ENCODE measurements around the gene APOL4.
"Not testable (repeated sequence)": the region's sequence is repeated elsewhere in the genome, so short reads cannot be mapped to it uniquely, and the experiment has no call there.

APOL4 gene

DNA sequence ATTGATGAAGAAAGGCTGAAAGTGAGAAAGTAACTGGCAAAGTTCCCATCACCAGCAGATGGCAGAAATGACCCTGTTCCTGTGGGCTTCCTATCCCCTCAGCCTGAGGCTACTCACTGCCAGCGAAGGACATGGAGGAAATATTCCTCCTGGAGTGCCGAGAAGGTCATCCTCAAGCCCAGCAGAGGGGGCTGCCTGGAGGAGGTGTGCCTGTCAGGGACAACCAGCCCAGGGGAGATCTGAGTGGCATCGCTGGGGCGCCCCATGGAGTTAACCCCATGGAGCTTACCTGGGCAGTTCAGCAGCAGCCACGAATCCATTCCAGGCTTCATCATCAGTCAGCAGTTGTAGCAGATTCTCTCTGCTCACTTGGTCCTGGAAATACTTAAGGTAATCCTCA is 29.4 kb upstream of the APOL4 start:
- not testable (repeated sequence) for DNase-seq (ENCODE audit: low spot score)

DNA sequence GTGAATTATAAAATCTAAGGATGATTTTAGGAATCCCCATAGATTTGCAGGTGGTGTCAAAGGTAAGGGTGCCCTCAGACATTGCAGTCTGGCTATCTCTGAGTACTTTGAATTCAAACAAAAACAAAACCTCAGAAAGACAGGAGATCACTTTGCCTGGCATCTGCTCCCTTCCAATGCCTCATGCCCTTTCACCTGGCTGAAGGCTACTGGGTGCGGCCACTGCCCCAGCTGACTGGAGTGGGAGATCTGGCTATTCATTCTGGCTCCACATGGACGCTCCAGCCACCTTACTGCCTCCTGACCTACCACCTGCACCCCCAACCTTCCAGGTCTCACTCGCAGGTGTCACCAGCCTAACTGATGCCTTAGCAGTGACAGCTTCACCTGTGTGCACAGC is 28.0 kb upstream of the APOL4 start:
- DNase-seq (ENCODE audit: low spot score) = not testable (repeated sequence)

DNA sequence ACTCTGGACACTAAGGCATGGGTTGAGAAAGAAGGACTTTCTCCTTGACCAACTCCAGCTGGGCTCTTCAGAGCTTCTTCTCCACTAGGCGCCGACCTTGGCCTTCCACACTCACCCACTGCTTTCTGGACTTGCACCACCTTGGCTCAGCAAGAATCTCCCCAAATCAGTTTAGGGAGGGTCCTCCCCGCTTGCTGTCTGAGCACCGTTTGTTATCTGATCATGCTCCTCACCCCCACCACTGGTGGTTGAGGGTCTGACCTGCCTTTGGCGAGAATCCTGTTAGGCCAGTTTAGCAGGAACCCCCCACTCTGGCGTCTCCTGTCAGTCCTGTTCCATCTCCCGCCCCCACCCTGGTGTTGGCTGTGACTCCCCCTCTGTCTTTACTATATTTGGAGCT is 27.3 kb upstream of the APOL4 start:
- DNase-seq (ENCODE audit: low spot score) = no peak

- not testable (repeated sequence) for DNase-seq (ENCODE audit: low spot score)
Observed at GRCh38 chr22:36228369-36228768, 26.8 kb upstream of the APOL4 start.

GRCh38 chr22:36227806-36228205 is 26.2 kb upstream of the APOL4 start:
- DNase-seq (ENCODE audit: low spot score) = no peak

- DNase-seq (ENCODE audit: low spot score) = no peak
Observed at GRCh38 chr22:36227396-36227795, 25.8 kb upstream of the APOL4 start.

DNA sequence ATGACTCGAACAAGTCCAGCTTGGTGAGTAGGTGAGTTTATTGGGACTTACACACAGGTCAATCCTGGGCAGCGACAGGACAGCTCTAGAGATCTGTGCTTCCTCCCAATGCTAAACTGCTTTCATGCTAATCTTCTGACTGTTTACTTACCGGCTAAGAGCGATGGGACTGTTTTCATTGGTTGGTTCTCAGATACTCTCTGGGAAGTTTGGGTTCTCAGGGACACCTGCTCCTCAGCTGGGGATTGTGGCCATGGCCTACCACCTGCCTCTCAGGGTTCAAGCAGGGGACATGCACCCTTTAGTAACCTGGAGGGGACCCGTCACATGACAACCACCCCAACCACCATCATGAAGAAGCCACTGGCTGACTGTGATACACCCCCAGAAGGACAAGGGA is 24.6 kb upstream of the APOL4 start:
- DNase-seq (ENCODE audit: low spot score) = no peak

DNA sequence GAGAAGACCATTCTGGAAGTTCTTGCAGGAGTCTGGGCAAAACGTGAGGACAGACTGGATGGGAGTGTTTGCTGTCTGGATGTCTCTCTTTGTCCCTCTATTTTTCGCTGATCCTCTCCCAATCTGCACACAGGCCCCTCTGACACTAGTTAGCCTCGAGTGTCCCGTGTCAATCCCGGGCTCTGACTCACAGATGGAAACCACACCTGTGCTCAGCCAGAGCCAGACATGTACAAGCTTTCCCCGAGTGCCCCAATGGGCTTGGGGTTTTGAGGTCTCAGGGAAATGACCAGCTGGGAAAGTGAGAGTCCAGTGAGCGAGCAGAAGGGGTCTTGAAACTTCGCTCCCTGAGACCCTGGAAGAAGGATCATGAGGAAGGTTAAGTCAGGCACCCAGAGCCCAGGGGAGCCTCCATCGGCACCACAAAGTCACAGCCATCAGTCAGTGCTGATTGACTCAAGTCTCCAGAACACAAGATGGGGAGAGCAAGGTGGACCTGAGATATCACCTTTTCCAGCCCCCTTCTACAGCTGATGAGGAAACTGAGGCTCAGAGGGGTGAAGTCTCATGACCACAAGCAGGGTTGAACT is 23.8 kb upstream of the APOL4 start:
- no peak for DNase-seq (ENCODE audit: low spot score)

DNA sequence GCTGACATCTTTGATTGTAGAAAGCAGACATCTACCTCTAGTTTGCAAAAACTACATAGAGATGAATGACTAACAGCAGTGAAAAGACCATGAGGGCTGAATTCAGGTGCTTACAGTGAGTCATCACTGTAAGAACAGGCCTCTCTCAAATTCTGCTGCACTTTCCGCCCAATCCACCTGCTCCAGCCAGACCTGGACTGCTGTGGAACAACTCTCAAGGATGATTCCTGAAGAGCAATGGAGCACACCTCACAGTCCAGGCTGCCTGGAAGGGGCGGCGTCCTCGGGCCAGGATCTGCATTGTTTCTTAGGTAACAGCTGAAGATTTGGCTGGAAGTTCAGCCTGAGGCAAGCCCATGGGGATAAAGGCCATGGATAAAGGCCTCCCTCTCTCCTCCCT is 22.6 kb upstream of the APOL4 start:
- DNase-seq (ENCODE audit: low spot score) = no peak

DNA sequence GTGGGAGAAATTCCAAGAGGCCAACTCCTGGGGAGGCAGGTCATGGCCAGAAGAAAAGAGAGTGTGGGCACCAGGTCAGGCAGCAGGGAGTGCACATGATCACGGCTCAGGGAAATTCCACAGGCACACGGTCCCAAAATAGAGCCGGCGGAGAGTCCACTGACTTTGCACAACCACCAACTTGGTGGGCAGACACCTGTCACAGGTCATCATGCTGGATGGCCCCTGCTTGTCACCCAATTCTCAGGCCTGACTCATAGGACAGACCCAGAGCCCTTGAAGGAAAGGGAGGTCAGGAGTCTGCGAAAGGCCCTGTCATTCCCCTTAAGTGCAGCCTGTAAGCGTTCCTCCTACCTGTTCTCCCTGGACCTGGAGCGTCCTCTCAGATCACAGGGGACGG is 21.9 kb upstream of the APOL4 start:
- no peak for DNase-seq (ENCODE audit: low spot score)

GRCh38 chr22:36222887-36223450 is 21.4 kb upstream of the APOL4 start:
- DNase-seq (ENCODE audit: low spot score) = no peak

DNA sequence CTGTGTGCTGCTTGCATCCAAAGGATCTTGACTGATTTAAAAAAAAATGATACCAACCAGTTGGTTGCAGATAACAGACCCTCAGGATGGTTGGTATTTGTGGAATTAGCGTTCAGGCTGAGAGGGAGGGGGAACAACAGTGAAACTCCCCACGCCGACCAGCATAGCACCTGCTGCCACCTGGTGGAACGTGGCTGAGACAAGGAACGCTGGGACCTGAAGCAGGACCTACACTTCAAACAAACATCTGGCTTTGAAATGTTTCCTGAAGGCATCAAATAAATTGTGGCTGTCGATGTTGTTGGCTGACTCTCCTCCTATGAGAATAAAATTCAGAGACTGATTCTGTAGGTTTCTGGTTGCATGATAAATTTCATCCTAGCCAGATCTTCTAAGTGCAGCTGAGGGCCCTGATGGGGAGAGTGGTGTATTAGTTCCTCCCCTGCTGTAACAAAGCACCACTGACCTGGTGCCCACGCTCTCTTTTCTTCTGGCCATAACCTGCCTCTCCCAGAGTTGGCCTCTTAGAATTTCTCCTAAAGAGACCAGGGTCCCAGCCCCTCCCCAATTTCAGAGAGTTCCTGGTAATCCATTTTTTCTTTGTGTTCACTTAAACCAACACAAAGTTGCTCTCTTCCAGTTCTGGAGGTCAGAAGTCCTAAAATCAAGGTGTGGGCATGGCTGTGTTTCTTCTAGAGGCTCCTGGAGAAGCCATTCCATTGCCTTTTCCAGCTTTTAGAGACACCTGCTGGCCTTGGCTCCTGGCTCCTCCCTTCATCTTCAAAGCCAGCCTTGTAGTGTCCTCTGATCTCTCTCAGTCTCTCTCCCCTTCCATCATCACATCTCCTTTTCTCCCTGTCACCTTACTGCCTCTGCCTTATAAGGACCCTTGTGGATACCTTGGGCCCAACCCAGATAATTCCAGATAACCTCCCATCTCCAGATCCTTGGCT is 20.5 kb upstream of the APOL4 start:
- DNase-seq (ENCODE audit: low spot score) = peak; percentile 45

- DNase-seq (ENCODE audit: low spot score) = no peak
Observed at GRCh38 chr22:36220451-36220921, 18.9 kb upstream of the APOL4 start.

GRCh38 chr22:36218648-36219193 is 17.1 kb upstream of the APOL4 start:
- DNase-seq (ENCODE audit: low spot score) = no peak

DNA sequence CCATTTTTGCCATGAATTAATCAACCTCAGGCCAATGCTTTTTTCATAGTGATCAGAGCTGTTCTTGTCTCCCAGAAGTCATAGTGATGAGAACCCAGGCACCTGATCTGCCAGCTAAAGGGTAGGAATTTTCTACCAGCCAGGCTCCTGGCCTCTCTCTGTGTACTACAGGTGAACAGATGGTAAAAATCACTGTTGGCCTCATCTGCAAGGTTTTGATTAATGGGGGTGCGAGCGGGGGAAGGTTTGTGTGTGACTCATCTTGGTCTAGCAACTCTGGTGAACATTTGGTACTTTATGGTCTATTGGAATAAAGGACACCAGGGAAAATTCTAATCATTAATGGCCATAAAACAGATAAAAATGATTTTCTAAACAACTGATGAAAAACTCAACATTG is 14.4 kb upstream of the APOL4 start:
- no peak for DNase-seq (ENCODE audit: low spot score)

DNA sequence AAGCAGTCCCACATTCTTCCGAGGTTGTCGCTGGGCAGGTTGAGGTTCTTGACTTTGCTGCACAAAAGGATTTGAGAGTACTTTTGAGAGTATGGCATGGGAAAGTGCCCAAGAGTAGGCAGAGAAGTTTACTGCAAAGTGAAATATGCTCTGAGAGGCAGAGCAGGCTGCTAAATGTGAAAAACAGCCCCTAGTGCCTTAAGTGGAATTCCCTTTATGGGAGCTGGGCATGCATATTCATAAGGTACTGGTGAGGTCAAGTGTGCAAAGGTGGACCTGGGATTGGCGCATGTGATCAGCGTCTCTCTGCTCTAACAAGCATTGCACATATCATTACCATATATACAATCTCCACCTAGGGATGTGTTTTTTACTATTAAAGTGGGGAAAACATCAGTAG is 12.0 kb upstream of the APOL4 start:
- no peak for DNase-seq (ENCODE audit: low spot score)

DNA sequence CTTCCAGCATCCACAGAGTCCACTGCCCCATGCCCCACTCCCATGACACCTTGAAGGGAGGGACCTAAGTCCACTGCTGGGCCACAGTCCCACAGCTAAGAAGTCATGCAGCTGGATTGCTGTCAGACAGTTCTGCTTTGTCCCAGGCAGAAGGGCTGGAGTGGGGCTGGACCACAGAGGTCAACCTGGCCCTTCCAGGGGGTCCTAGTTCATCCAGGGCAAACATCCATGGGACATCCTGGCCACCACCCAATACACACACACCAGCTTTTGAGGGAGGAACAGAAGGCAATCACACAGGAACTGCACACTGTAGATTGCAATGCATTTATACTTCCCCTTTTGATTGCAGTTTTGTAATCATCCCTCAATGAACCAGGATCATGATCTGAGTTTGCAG is 11.3 kb upstream of the APOL4 start:
- no peak for DNase-seq (ENCODE audit: low spot score)

DNA sequence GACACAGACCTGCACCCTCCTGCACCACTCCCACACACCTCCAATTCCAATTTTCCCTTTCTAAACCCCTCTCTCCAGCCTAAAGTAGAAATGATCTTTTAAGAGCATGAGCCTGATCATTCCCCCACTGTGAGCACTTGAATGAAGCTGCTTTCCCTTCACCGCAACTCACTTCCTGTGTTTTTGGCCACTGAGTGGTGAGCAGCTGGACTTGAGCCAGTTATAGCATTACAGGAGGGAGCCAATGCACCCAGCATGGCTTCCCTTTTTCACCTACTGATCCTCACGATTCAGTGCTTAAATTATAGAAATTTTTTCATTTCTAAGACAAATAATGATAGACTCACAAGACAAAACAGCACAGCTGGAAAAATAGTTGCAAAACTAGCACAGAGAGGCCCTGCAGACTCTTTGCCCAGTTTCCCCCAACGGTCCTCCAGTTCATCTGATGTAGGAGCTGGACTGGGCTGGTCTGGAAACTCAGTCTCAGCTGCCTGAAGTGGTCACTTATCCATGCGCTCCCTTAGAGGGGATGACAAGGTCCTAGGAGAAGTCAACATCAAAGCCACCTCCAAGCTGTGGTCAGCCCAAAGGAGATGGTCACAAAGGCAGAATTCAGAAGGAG is 9.7 kb upstream of the APOL4 start:
- no peak for DNase-seq (ENCODE audit: low spot score)

- no peak for DNase-seq (ENCODE audit: low spot score)
Observed at GRCh38 chr22:36210224-36210623, 8.6 kb upstream of the APOL4 start.

GRCh38 chr22:36209488-36209908 is 7.9 kb upstream of the APOL4 start:
- DNase-seq (ENCODE audit: low spot score) = not testable (repeated sequence)

DNA sequence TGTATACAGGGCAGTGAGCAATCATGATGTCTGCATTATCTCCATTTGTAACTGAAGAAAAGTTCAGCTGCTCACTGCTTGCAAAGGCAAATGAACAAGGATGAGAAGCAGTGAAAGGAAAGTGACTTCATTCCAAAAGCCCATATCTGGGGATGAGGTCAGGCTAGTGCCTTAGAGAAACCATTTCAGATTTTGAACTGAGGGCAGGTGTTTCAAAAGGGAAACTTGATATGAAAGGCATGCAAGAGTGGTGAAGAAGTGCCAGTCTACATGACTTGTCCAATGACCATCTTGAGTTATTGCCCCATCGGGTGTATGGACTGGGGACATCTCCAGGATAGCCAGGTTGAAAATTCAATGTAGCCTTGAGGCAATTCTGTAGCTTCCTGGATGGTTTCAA is 7.3 kb upstream of the APOL4 start:
- DNase-seq (ENCODE audit: low spot score) = no peak

GRCh38 chr22:36208162-36208765 is 6.7 kb upstream of the APOL4 start:
- no peak for DNase-seq (ENCODE audit: low spot score)

All from HuH-7 (cell line).